Endothelial cell of umbilical vein (primary cell): Measurements from ENCODE around the gene NUAK1. TPM values are rescaled to one million over a fixed set of nuclear protein-coding genes. Genes with fewer than 3 reads are reported as not detected.

ENCODE experiments used
- BruUV-seq: library from RNA; stranded (reverse); fragments of 400-500 nt; replicated peaks from 2 replicates; lab custom pipeline; 2021; lab: Mats Ljungman, UMichigan
- CTCF ChIA-PET: fragments of 300-600, 350-600 bp; sonication (Branson Sonifier 250); formaldehyde crosslinking; loops from one replicate; lab custom pipeline; 2021; ENCODE audit warnings: antibody characterized with exemption, inconsistent platforms; lab: Charles Lee
- POLR2A ChIA-PET: fragments of 300-600, 350-600 bp; sonication (Branson Sonifier 250); formaldehyde crosslinking; loops from one replicate; lab custom pipeline; 2021; ENCODE audit warnings: antibody characterized with exemption, inconsistent platforms; lab: Charles Lee
- DNase-seq: peaks from one replicate; pipeline ENCODE4 v3.0.0-alpha.2; 2011; ENCODE audit warnings: low read depth, low spot score
- FAIRE-seq: peaks from 2 replicates; lab custom pipeline; 2011; peaks lifted over from hg19 to GRCh38; lab: Jason Lieb, UNC
- H2AFZ ChIP-seq: 2 replicates; pipeline ENCODE4 v1.6.0; 2012; ENCODE audit warnings: low read depth, low read length, control low read depth, inconsistent platforms
- H3K27ac ChIP-seq: 2 replicates; pipeline ENCODE4 v1.5.1; 2011; ENCODE audit warnings: low read depth, mild to moderate bottlenecking, control low read depth, low read length, moderate library complexity; ENCODE audit not compliant: insufficient read depth
- H3K27me3 ChIP-seq, 2 experiments: 2 replicates each; pipeline versions ENCODE4 v1.6.0 to v1.6.1; 2011; ENCODE audit warnings: low read length in 2 of 2, mixed read lengths in 1 of 2; ENCODE audit not compliant: control insufficient read depth in 2 of 2, insufficient read depth in 2 of 2
- H3K36me3 ChIP-seq, 2 experiments: 2 replicates in 1 of 2; 3 replicates in 1 of 2; pipeline ENCODE4 v1.5.1; 2011; ENCODE audit warnings: low read length in 2 of 2, mild to moderate bottlenecking in 1 of 2, moderate library complexity in 1 of 2; ENCODE audit not compliant: control insufficient read depth in 2 of 2, insufficient read depth in 2 of 2; ENCODE audit errors: extremely low read depth in 1 of 2
- H3K4me1 ChIP-seq: 3 replicates; pipeline ENCODE4 v1.5.1; 2011; ENCODE audit warnings: mild to moderate bottlenecking, low read length; ENCODE audit not compliant: control insufficient read depth, insufficient read depth; ENCODE audit errors: extremely low read depth
- H3K4me2 ChIP-seq: 2 replicates; pipeline ENCODE4 v1.6.1; 2011; ENCODE audit warnings: low read length, control low read depth, mixed read lengths; ENCODE audit not compliant: insufficient read depth
- H3K4me3 ChIP-seq, 3 experiments: fragments of 200-600 bp in 1 of 3; sonication (generic), shearing (Covaris generic) in 1 of 3; replicated peaks in 1 of 3; 2 replicates each; pipeline ENCODE4 v1.5.1; 2011 to 2016; ENCODE audit warnings: control low read depth in 3 of 3, low read length in 3 of 3, mild to moderate bottlenecking in 2 of 3, inconsistent platforms in 1 of 3, low read depth in 1 of 3, moderate library complexity in 1 of 3; ENCODE audit not compliant: insufficient read depth in 1 of 3
- H3K79me2 ChIP-seq: 2 replicates; pipeline ENCODE4 v1.6.0; 2012; ENCODE audit warnings: low read length, inconsistent platforms; ENCODE audit not compliant: control insufficient read depth, insufficient read depth
- H3K9ac ChIP-seq: replicated peaks from 2 replicates; pipeline ENCODE3; 2011; ENCODE audit warnings: low read length, control low read depth; ENCODE audit not compliant: insufficient read depth; ENCODE audit errors: extremely low read depth
- H3K9me1 ChIP-seq: replicated peaks from 3 replicates; pipeline ENCODE4 v1.6.0; 2011; ENCODE audit warnings: mild to moderate bottlenecking, low read length; ENCODE audit not compliant: control insufficient read depth, insufficient read depth; ENCODE audit errors: extremely low read depth
- H3K9me3 ChIP-seq: replicated peaks from 2 replicates; pipeline ENCODE4 v1.5.1; 2012; ENCODE audit warnings: low read length, inconsistent platforms; ENCODE audit not compliant: control insufficient read depth, insufficient read depth
- H4K20me1 ChIP-seq: replicated peaks from 2 replicates; pipeline ENCODE3; 2011; ENCODE audit warnings: mild to moderate bottlenecking, low read length; ENCODE audit not compliant: control insufficient read depth, insufficient read depth; ENCODE audit errors: extremely low read depth
- EZH2 ChIP-seq: IDR thresholded peaks from 2 replicates; pipeline ENCODE4 v1.6.1; 2012; ENCODE audit warnings: borderline replicate concordance, low read depth, mild to moderate bottlenecking, moderate library complexity, low read length, inconsistent platforms; ENCODE audit not compliant: severe bottlenecking
- FOS ChIP-seq: IDR thresholded peaks from 2 replicates; pipeline ENCODE4 v1.6.1; 2011; ENCODE audit warnings: mild to moderate bottlenecking, low read length, moderate library complexity, borderline replicate concordance; ENCODE audit not compliant: insufficient read depth
- GATA2 ChIP-seq: IDR thresholded peaks from 2 replicates; pipeline ENCODE4 v1.7.0; 2011; ENCODE audit warnings: low read depth, mild to moderate bottlenecking, moderate library complexity, mixed read lengths, low read length; ENCODE audit not compliant: insufficient read length, insufficient read depth
- JUN ChIP-seq: IDR thresholded peaks from 2 replicates; pipeline ENCODE4 v1.6.1; 2011; ENCODE audit warnings: borderline replicate concordance, low read depth; ENCODE audit not compliant: insufficient read length, insufficient read depth
- MYC ChIP-seq: IDR thresholded peaks from one replicate; pipeline ENCODE4 v1.6.1; 2011; ENCODE audit warnings: mild to moderate bottlenecking, low read depth, low read length
- POLR2A ChIP-seq: IDR thresholded peaks from 2 replicates; pipeline ENCODE4 v1.6.1; 2012; ENCODE audit warnings: low read depth, mild to moderate bottlenecking, control low read depth, low read length
- POLR2AphosphoS5 ChIP-seq: IDR thresholded peaks from 2 replicates; pipeline ENCODE4 v1.6.1; 2012; ENCODE audit warnings: low read depth, mild to moderate bottlenecking, control low read depth, low read length, moderate library complexity; ENCODE audit not compliant: insufficient read depth
- dilution Hi-C: fragments of 300-500 bp; cut with MboI; formaldehyde crosslinking; loops from one replicate; pipeline ENCODE4 v1.15.0; 2019; ENCODE audit warnings: low sequenced_read_pairs; ENCODE audit not compliant: extremely low pct_ligation_motif_present
- intact Hi-C: fragments of 100-400 bp; cut with micrococcal nuclease; formaldehyde crosslinking; loops from one replicate; pipeline ENCODE4 v1.10.0; 2022
- polyA plus RNA-seq, 4 experiments: library from polyadenylated mRNA; depleted of rRNA in 3 of 4; stranded (reverse) in 3 of 4; unstranded in 1 of 4; fragments of >200 nt; gene quantifications; 2 replicates each; pipeline versions ENCODE4 v1.2.1 to v1.2.3, GENCODE V29; 2011 to 2012; ENCODE audit warnings: missing spikeins in 1 of 4
- total RNA-seq: library from RNA; stranded (reverse); gene quantifications from 2 replicates; pipeline ENCODE4 v1.2.3, GENCODE V29; 2021
- TF ChIP-seq, protein P1 (sequence below), 2 donors: IDR thresholded peaks; 1 replicate in 1 of 2; 2 replicates in 1 of 2; pipeline ENCODE4 v1.5.1; 2011; ENCODE audit warnings: low read length in 2 of 2, mild to moderate bottlenecking in 2 of 2, moderate library complexity in 2 of 2, control low read depth in 1 of 2, inconsistent platforms in 1 of 2, low read depth in 1 of 2; ENCODE audit not compliant: insufficient read depth in 1 of 2; ENCODE audit errors: extremely low read depth in 1 of 2
- TF ChIP-seq, protein P2 (sequence below): IDR thresholded peaks from 2 replicates; pipeline ENCODE4 v1.6.1; 2011; ENCODE audit not compliant: insufficient read depth, insufficient read length

Gene NUAK1
- total and polyA plus RNA-seq, 2 donors (not counting 3 experiments of a cell fraction or from before 2014, with no cell fraction given) = 34.2 to 39.7 TPM

DNA sequence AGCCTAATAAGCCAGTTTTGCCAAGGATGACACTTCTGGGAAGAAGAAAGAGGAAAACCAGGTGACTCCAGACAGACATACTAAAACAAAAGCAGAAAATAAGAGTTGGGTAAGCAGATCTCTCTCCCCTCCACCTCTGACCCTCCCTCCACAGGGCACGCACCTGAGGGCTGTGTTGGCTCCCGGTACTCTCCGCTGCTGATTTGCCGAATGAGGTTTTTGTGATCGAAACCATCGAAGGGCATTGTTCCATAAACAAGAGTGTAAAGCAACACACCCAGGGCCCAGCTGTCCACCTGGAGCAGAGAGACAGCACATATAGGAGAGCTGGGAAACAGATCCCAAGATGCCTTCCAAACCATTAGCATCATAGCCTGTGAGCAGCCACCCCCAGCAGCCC is 68.1 kb downstream of the NUAK1 start:
- dilution Hi-C loops = no loop called here
- TF ChIP-seq, protein P1, sequence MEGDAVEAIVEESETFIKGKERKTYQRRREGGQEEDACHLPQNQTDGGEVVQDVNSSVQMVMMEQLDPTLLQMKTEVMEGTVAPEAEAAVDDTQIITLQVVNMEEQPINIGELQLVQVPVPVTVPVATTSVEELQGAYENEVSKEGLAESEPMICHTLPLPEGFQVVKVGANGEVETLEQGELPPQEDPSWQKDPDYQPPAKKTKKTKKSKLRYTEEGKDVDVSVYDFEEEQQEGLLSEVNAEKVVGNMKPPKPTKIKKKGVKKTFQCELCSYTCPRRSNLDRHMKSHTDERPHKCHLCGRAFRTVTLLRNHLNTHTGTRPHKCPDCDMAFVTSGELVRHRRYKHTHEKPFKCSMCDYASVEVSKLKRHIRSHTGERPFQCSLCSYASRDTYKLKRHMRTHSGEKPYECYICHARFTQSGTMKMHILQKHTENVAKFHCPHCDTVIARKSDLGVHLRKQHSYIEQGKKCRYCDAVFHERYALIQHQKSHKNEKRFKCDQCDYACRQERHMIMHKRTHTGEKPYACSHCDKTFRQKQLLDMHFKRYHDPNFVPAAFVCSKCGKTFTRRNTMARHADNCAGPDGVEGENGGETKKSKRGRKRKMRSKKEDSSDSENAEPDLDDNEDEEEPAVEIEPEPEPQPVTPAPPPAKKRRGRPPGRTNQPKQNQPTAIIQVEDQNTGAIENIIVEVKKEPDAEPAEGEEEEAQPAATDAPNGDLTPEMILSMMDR (IDR thresholded peaks at IDR 0.05; ENCODE audit: extremely low read depth in 1 of 2, insufficient read depth in 1 of 2, low read depth in 1 of 2, low read length in 2 of 2) = no peak
- no peak for TF ChIP-seq JUN
- TF ChIP-seq, protein P2, sequence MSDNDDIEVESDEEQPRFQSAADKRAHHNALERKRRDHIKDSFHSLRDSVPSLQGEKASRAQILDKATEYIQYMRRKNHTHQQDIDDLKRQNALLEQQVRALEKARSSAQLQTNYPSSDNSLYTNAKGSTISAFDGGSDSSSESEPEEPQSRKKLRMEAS = no peak
- TF ChIP-seq EZH2 = no peak
- TF ChIP-seq GATA2 = no peak
- TF ChIP-seq MYC = no peak
- TF ChIP-seq POLR2A = no peak
- no peak for TF ChIP-seq POLR2AphosphoS5
- no peak for TF ChIP-seq FOS
- Histone ChIP-seq H3K36me3 (peaks cover 13 to 47% of the 10 kb centered on the region in 2 experiments), H3K9me3 (no peaks in the 10 kb centered on the region), H3K27ac (no peak overlapping the region), H4K20me1 (no peaks in the 10 kb centered on the region), H3K79me2 (no peaks in the 10 kb centered on the region), H3K4me2 (no peak overlapping the region), H3K9ac (no peak overlapping the region), H3K4me3 (no peak overlapping the region), H3K4me1 (peaks cover 23% of the 10 kb centered on the region), H3K27me3 (no peaks in the 10 kb centered on the region), H2AFZ (no peak overlapping the region), H3K9me1 (no peaks in the 10 kb centered on the region)
- intact Hi-C loops = no loop called here
- BruUV-seq = no TSS peak
- CTCF ChIA-PET = no interaction called here
- POLR2A ChIA-PET = no interaction called here
- FAIRE-seq (no peak), DNase-seq (no peak)
